K562 (cell line): ENCODE results near the gene GPX2. TPM values are rescaled to one million over a fixed set of nuclear protein-coding genes. Genes with fewer than 3 reads are reported as not detected.

ENCODE experiments used
- ARID1B ChIP-seq: fragments of 450-650 bp; IDR thresholded peaks from 2 replicates; pipeline ENCODE4 v1.6.1; 2016; ENCODE audit warnings: antibody characterized with exemption, mild to moderate bottlenecking, inconsistent platforms
- BMI1 ChIP-seq: fragments of 150-350 bp; IDR thresholded peaks from 2 replicates; pipeline ENCODE4 v1.6.1; 2014; ENCODE audit warnings: low read length
- CBFA2T3 ChIP-seq: fragments of 450-650 bp; IDR thresholded peaks from 2 replicates; pipeline ENCODE4 v1.6.1; 2017
- CBX2 ChIP-seq: fragments of 200-600 bp; sonication (generic); IDR thresholded peaks from one replicate; pipeline ENCODE4 v1.6.1; 2012; ENCODE audit warnings: mild to moderate bottlenecking, low read length, inconsistent platforms; ENCODE audit not compliant: insufficient read depth, poor library complexity, severe bottlenecking
- CEBPG ChIP-seq, 3 experiments: fragments of 200-800 bp in 1 of 3; sonication (Bioruptor generic) in 1 of 3; sonication (generic) in 1 of 3; formaldehyde crosslinking in 1 of 3; IDR thresholded peaks in 2 of 3; conservative IDR thresholded peaks in 1 of 3; 2 replicates each; pipeline versions ENCODE4 v1.6.1 to v1.8.0; 2016 to 2022; ENCODE audit warnings: missing compliant biosample characterization in 2 of 3, missing genetic modification characterization in 2 of 3, mild to moderate bottlenecking in 1 of 3, missing genetic modification reagents in 1 of 3
- CXXC5 ChIP-seq: fragments of 250-450 bp; sonication (Bioruptor Pico); IDR thresholded peaks from 2 replicates; pipeline ENCODE4 v1.8.0; 2022; ENCODE audit warnings: inconsistent platforms, mild to moderate bottlenecking, moderate library complexity
- DMBX1 ChIP-seq: fragments of 250-450 bp; sonication (Bioruptor Pico); IDR thresholded peaks from 2 replicates; pipeline ENCODE4 v1.8.0; 2022; ENCODE audit warnings: inconsistent platforms, mild to moderate bottlenecking, moderate library complexity, borderline replicate concordance
- DPF2 ChIP-seq: fragments of 450-650 bp; IDR thresholded peaks from 2 replicates; pipeline ENCODE4 v1.6.1; 2016
- EHMT2 ChIP-seq: fragments of 450-650 bp; IDR thresholded peaks from 2 replicates; pipeline ENCODE4 v1.6.1; 2018; ENCODE audit warnings: antibody characterized with exemption
- ELF2 ChIP-seq: fragments of 250-450 bp; sonication (Bioruptor Pico); IDR thresholded peaks from 2 replicates; pipeline ENCODE4 v1.5.0; 2021; ENCODE audit warnings: mild to moderate bottlenecking
- ETV6 ChIP-seq, 3 experiments: fragments of 150-350 bp in 1 of 3; sonication (generic) in 1 of 3; formaldehyde crosslinking in 1 of 3; IDR thresholded peaks; 2 replicates each; pipeline versions ENCODE4 v1.6.1 to v1.8.0; 2014 to 2022; ENCODE audit warnings: borderline replicate concordance in 2 of 3, low read depth in 2 of 3, antibody characterized with exemption in 1 of 3, low read length in 1 of 3, mild to moderate bottlenecking in 1 of 3, missing genetic modification reagents in 1 of 3
- HMG20B ChIP-seq: fragments of 250-450 bp; sonication (Bioruptor Pico); IDR thresholded peaks from 2 replicates; pipeline ENCODE4 v1.5.0; 2021; ENCODE audit warnings: mild to moderate bottlenecking
- ID3 ChIP-seq, 2 experiments: fragments of 250-450 bp in 1 of 2; fragments of 450-650 bp in 1 of 2; sonication (Bioruptor Pico) in 1 of 2; IDR thresholded peaks; 2 replicates each; pipeline versions ENCODE4 v1.6.1 to v1.8.0; 2016 to 2021; ENCODE audit warnings: mild to moderate bottlenecking in 2 of 2, moderate library complexity in 2 of 2, missing compliant biosample characterization in 1 of 2, missing genetic modification characterization in 1 of 2
- MIER1 ChIP-seq: fragments of 450-650 bp; IDR thresholded peaks from 2 replicates; pipeline ENCODE4 v1.6.1; 2016; ENCODE audit warnings: antibody characterized with exemption, mild to moderate bottlenecking, low read depth
- NKRF ChIP-seq: fragments of 450-650 bp; IDR thresholded peaks from 2 replicates; pipeline ENCODE4 v1.6.1; 2016; ENCODE audit warnings: borderline replicate concordance
- NR1H2 ChIP-seq: sonication (generic); formaldehyde crosslinking; IDR thresholded peaks from 2 replicates; pipeline ENCODE4 v1.4.0; 2020; ENCODE audit warnings: mild to moderate bottlenecking, missing genetic modification reagents
- POU5F1 ChIP-seq: fragments of 150-350 bp; IDR thresholded peaks from 2 replicates; pipeline ENCODE4 v1.6.1; 2014; ENCODE audit warnings: borderline replicate concordance, low read length, low read depth, mild to moderate bottlenecking; ENCODE audit not compliant: partially characterized antibody
- STAT6 ChIP-seq: sonication (generic); formaldehyde crosslinking; IDR thresholded peaks from 2 replicates; pipeline ENCODE4 v1.8.1; 2023; ENCODE audit warnings: mild to moderate bottlenecking, missing genetic modification reagents
- SUPT5H ChIP-seq: fragments of 450-650 bp; IDR thresholded peaks from 2 replicates; pipeline ENCODE4 v1.6.1; 2016
- YY1 ChIP-seq, 3 experiments: IDR thresholded peaks; 2 replicates each; pipeline ENCODE4 v1.6.1; 2011; ENCODE audit warnings: low read length in 2 of 3, mild to moderate bottlenecking in 2 of 3, moderate library complexity in 2 of 3, borderline replicate concordance in 1 of 3, control low read depth in 1 of 3, low read depth in 1 of 3; ENCODE audit not compliant: insufficient read depth in 3 of 3, insufficient replicate concordance in 2 of 3, control insufficient read depth in 1 of 3, insufficient read length in 1 of 3; ENCODE audit errors: extremely low read depth in 1 of 3
- ZNF436 ChIP-seq: fragments of 250-450, 450-650 bp; sonication (Bioruptor Pico); formaldehyde crosslinking; IDR thresholded peaks from 2 replicates; pipeline ENCODE4 v1.7.0; 2020; ENCODE audit warnings: mild to moderate bottlenecking
- polyA plus RNA-seq, 8 experiments: library from polyadenylated mRNA; depleted of rRNA in 4 of 8; stranded (reverse) in 5 of 8; unstranded in 3 of 8; fragments of >200 nt; fragmentation: Nextera tagmentation in 2 of 8; fragmentation: Illumina TruSeq in 1 of 8; extraction: Ambion mirVana in 2 of 8; extraction: Trizol in 1 of 8; gene quantifications; 2 replicates each; pipeline versions ENCODE4 v1.2.1 to v1.2.3, GENCODE V29; 2011 to 2014; ENCODE audit warnings: inconsistent platforms in 1 of 8, missing spikeins in 1 of 8
- total RNA-seq, 7 experiments: library from RNA; depleted of rRNA in 6 of 7; stranded (reverse); fragments of >200 nt in 6 of 7; fragmentation: Illumina TruSeq in 2 of 7; extraction: Trizol in 2 of 7; gene quantifications; 2 replicates each; pipeline versions ENCODE4 v1.2.1 to v1.2.3, GENCODE V29; 2011 to 2021; ENCODE audit warnings: low replicate concordance in 1 of 7

Gene GPX2
- total and polyA plus RNA-seq, 9 of the 15 experiments (the other 6 are each of a cell fraction or from before 2014, with no cell fraction given), result 0.24 TPM; not detected in 8

GRCh38 chr14:64914237-64915028 lies 28.1 kb downstream of the GPX2 start, which contains the start of gene CHURC1 (continued):
- TF ChIP-seq NKRF, result peak; percentile 50; the same call in 1 of the 2 replicates
- peak; percentile 58 for TF ChIP-seq CXXC5 (CRISPR knock-in tag)
- TF ChIP-seq BMI1, result peak; percentile 34; the same call in 1 of the 2 replicates
- no peak for TF ChIP-seq CEBPG (CRISPR knock-in tag; IDR thresholded peaks at IDR 0.05)
- TF ChIP-seq CEBPG (tag; conservative IDR thresholded peaks at IDR 0.05 in 1 of 2, IDR thresholded peaks at IDR 0.05 in 1 of 2), result no peak
- no peak for TF ChIP-seq NR1H2 (CRISPR knock-in tag)
- no peak for TF ChIP-seq ARID1B
- no peak for TF ChIP-seq POU5F1
- no peak for TF ChIP-seq CBX2
- no peak for TF ChIP-seq DPF2
- no peak for TF ChIP-seq HMG20B
- no peak for TF ChIP-seq CBFA2T3
- no peak for TF ChIP-seq ID3 (CRISPR knock-in tag; IDR thresholded peaks at IDR 0.05)
- no peak for TF ChIP-seq ID3 (tag; IDR thresholded peaks at IDR 0.05)
- TF ChIP-seq MIER1, result no peak
- TF ChIP-seq DMBX1 (CRISPR knock-in tag), result peak; percentile 51; the same call in 1 of the 2 replicates
- peak; percentile 86 for TF ChIP-seq ELF2
- TF ChIP-seq EHMT2, result no peak
- TF ChIP-seq ETV6 (IDR thresholded peaks at IDR 0.05; ENCODE audit: borderline replicate concordance in 1 of 2, low read depth in 2 of 2, low read length in 1 of 2), result no peak
- TF ChIP-seq ETV6 (CRISPR knock-in tag; IDR thresholded peaks at IDR 0.05; ENCODE audit: borderline replicate concordance), result no peak
- TF ChIP-seq YY1 (IDR thresholded peaks at IDR 0.05; ENCODE audit: borderline replicate concordance in 1 of 3, control insufficient read depth in 1 of 3, extremely low read depth in 1 of 3, insufficient read depth in 3 of 3, insufficient read length in 1 of 3, insufficient replicate concordance in 2 of 3, low read depth in 1 of 3, low read length in 2 of 3), result peak in 2 of 3 experiments; percentile 27 to 29
- peak; percentile 91 for TF ChIP-seq SUPT5H
- TF ChIP-seq STAT6 (CRISPR knock-in tag), result 0 out of 2 replicates have a peak, but pooled peaks have one; percentile 29
- no peak for TF ChIP-seq ZNF436 (CRISPR knock-in tag)
